H9 (cell line): Measurements from ENCODE around the gene CABLES1. TPM values are rescaled to one million over a fixed set of nuclear protein-coding genes. Genes with fewer than 3 reads are reported as not detected.
A peak's percentile ranks its signal among the peaks of the same experiment; 100 is the strongest.

Experiments used
- DNase-seq: peaks from one replicate; pipeline ENCODE4 v3.0.0-alpha.2; 2017
- H2AFZ ChIP-seq: one replicate; pipeline ENCODE4 v1.6.1; 2013; ENCODE audit warnings: mild to moderate bottlenecking, low read length, control low read depth, moderate library complexity
- H2AK5ac ChIP-seq: 2 replicates; pipeline ENCODE4 v1.6.1; 2013; ENCODE audit warnings: low read length, control low read depth, mixed read lengths; ENCODE audit not compliant: insufficient read length
- H2BK120ac ChIP-seq: one replicate; pipeline ENCODE4 v1.6.1; 2013; ENCODE audit warnings: low read depth, mild to moderate bottlenecking, low read length, control low read depth, inconsistent platforms; ENCODE audit not compliant: poor library complexity, severe bottlenecking
- H2BK12ac ChIP-seq: 2 replicates; pipeline ENCODE4 v1.6.1; 2013; ENCODE audit warnings: low read length, control low read depth, mixed read lengths, low read depth; ENCODE audit not compliant: insufficient read length
- H2BK15ac ChIP-seq: 2 replicates; pipeline ENCODE4 v1.6.1; 2013; ENCODE audit warnings: low read depth, low read length, control low read depth
- H2BK20ac ChIP-seq: one replicate; pipeline ENCODE4 v1.6.1; 2013; ENCODE audit warnings: low read depth, mild to moderate bottlenecking, low read length, control low read depth, inconsistent platforms; ENCODE audit not compliant: poor library complexity, severe bottlenecking
- H2BK5ac ChIP-seq: 2 replicates; pipeline ENCODE4 v1.6.1; 2013; ENCODE audit warnings: low read length, control low read depth, mixed read lengths; ENCODE audit not compliant: insufficient read length
- H3K14ac ChIP-seq: 2 replicates; pipeline ENCODE4 v1.6.1; 2013; ENCODE audit warnings: low read length, control low read depth; ENCODE audit not compliant: insufficient read depth
- H3K18ac ChIP-seq: 2 replicates; pipeline ENCODE4 v1.6.1; 2013; ENCODE audit warnings: low read depth, mild to moderate bottlenecking, mixed read lengths, low read length, control low read depth; ENCODE audit not compliant: insufficient read length
- H3K23ac ChIP-seq: 2 replicates; pipeline ENCODE4 v1.6.1; 2013; ENCODE audit warnings: low read length, control low read depth, mixed read lengths, low read depth; ENCODE audit not compliant: insufficient read length
- H3K23me2 ChIP-seq: 2 replicates; pipeline ENCODE4 v1.6.1; 2013; ENCODE audit warnings: low read depth, mild to moderate bottlenecking, mixed read lengths, low read length, control low read depth; ENCODE audit not compliant: insufficient read length, poor library complexity, severe bottlenecking
- H3K27ac ChIP-seq: 2 replicates; pipeline ENCODE4 v1.5.1; 2013; ENCODE audit warnings: low read length, control low read depth, mixed read lengths, low read depth; ENCODE audit not compliant: insufficient read length
- H3K27me3 ChIP-seq: 2 replicates; pipeline ENCODE4 v1.6.1; 2013; ENCODE audit warnings: low read length, control low read depth, inconsistent platforms; ENCODE audit not compliant: insufficient read depth
- H3K4ac ChIP-seq: 2 replicates; pipeline ENCODE4 v1.6.1; 2013; ENCODE audit warnings: low read depth, mild to moderate bottlenecking, control low read depth, inconsistent platforms, low read length, moderate library complexity
- H3K4me1 ChIP-seq: 2 replicates; pipeline ENCODE4 v1.6.1; 2013; ENCODE audit warnings: low read length, control low read depth, inconsistent platforms; ENCODE audit not compliant: insufficient read depth
- H3K4me2 ChIP-seq: 2 replicates; pipeline ENCODE4 v1.6.1; 2013; ENCODE audit warnings: low read length, control low read depth, mixed read lengths; ENCODE audit not compliant: insufficient read length, insufficient read depth
- H3K56ac ChIP-seq: 2 replicates; pipeline ENCODE4 v1.6.1; 2013; ENCODE audit warnings: low read depth, mild to moderate bottlenecking, mixed read lengths, low read length, control low read depth; ENCODE audit not compliant: insufficient read length
- H3K79me1 ChIP-seq: 2 replicates; pipeline ENCODE4 v1.6.1; 2013; ENCODE audit warnings: low read depth, mild to moderate bottlenecking, moderate library complexity, low read length, control low read depth, inconsistent platforms; ENCODE audit not compliant: insufficient read depth, poor library complexity, severe bottlenecking
- H3K79me2 ChIP-seq: 2 replicates; pipeline ENCODE4 v1.6.1; 2013; ENCODE audit warnings: low read length, control low read depth, inconsistent platforms; ENCODE audit not compliant: insufficient read depth
- H3K9ac ChIP-seq: 2 replicates; pipeline ENCODE4 v1.6.1; 2013; ENCODE audit warnings: low read length, control low read depth, mixed read lengths; ENCODE audit not compliant: insufficient read length; ENCODE audit errors: extremely low read depth
- H3K9me3 ChIP-seq: one replicate; pipeline ENCODE4 v1.6.1; 2013; ENCODE audit warnings: low read depth, low read length, inconsistent platforms; ENCODE audit not compliant: control insufficient read depth
- H3T11ph ChIP-seq: one replicate; pipeline ENCODE4 v1.6.1; 2013; ENCODE audit warnings: mild to moderate bottlenecking, low read length, control low read depth, inconsistent platforms
- H4K20me1 ChIP-seq: one replicate; pipeline ENCODE4 v1.6.1; 2013; ENCODE audit not compliant: control insufficient read depth, insufficient read length, insufficient read depth
- H4K5ac ChIP-seq: 2 replicates; pipeline ENCODE4 v1.6.1; 2013; ENCODE audit warnings: low read depth, mild to moderate bottlenecking, mixed read lengths, low read length, control low read depth; ENCODE audit not compliant: insufficient read length
- H4K8ac ChIP-seq: replicated peaks from 2 replicates; pipeline ENCODE4 v1.6.1; 2013; ENCODE audit warnings: low read length, control low read depth, mixed read lengths, low read depth; ENCODE audit not compliant: insufficient read length
- H4K91ac ChIP-seq: 2 replicates; pipeline ENCODE4 v1.6.1; 2013; ENCODE audit warnings: low read depth, mild to moderate bottlenecking, moderate library complexity, mixed read lengths, low read length, control low read depth; ENCODE audit not compliant: insufficient read length
- H3K27ac Mint-ChIP-seq, 3 experiments: 2 replicates in 2 of 3; 3 replicates in 1 of 3; pipeline ENCODE4 v1.8.0; 2020 to 2021; ENCODE audit warnings: mixed read lengths in 3 of 3, mild to moderate bottlenecking in 1 of 3, moderate library complexity in 1 of 3
- H3K27me3 Mint-ChIP-seq: 2 replicates; pipeline ENCODE4 v1.8.0; 2021; ENCODE audit warnings: low read depth, mild to moderate bottlenecking, moderate library complexity, mixed read lengths
- H3K36me3 Mint-ChIP-seq, 3 experiments: 2 replicates in 2 of 3; 3 replicates in 1 of 3; pipeline ENCODE4 v1.8.0; 2020 to 2021; ENCODE audit warnings: low read depth in 3 of 3, mixed read lengths in 3 of 3; ENCODE audit not compliant: insufficient read depth in 1 of 3
- H3K4me1 Mint-ChIP-seq, 2 experiments: 2 replicates each; pipeline ENCODE4 v1.8.0; 2020; ENCODE audit warnings: mixed read lengths in 2 of 2
- H3K4me3 Mint-ChIP-seq, 2 experiments: 2 replicates in 1 of 2; 3 replicates in 1 of 2; pipeline ENCODE4 v1.8.0; 2020 to 2021; ENCODE audit warnings: mild to moderate bottlenecking in 2 of 2, mixed read lengths in 2 of 2, moderate library complexity in 1 of 2
- H3K9me3 Mint-ChIP-seq, 2 experiments: 2 replicates in 1 of 2; 3 replicates in 1 of 2; pipeline ENCODE4 v1.8.0; 2020; ENCODE audit warnings: mild to moderate bottlenecking in 2 of 2, mixed read lengths in 2 of 2, moderate library complexity in 1 of 2
- WGBS: extraction: QIAGEN DNeasy Blood & Tissue Kit; methylation state at CpG from one replicate; pipeline ENCODE4 v1.1.7; 2013; ENCODE audit warnings: missing lambda C conversion rate, low lambda C conversion rate, mixed read lengths; ENCODE audit not compliant: insufficient read length; ENCODE audit errors: extremely low coverage; 5-methylcytosine and 5-hydroxymethylcytosine counted together
- total RNA-seq: library from RNA; stranded (reverse); gene quantifications from 2 replicates; pipeline ENCODE4 v1.2.1, GENCODE V29; 2021
- TF ChIP-seq, protein P1 (sequence below): fragments of 200-600 bp; sonication (generic); conservative IDR thresholded peaks from 3 replicates; pipeline ENCODE4 v1.8.0; 2021; ENCODE audit warnings: antibody characterized with exemption, mild to moderate bottlenecking

Gene CABLES1
- total RNA-seq, 1 experiment from 2014 or later = 27.1 TPM

DNA sequence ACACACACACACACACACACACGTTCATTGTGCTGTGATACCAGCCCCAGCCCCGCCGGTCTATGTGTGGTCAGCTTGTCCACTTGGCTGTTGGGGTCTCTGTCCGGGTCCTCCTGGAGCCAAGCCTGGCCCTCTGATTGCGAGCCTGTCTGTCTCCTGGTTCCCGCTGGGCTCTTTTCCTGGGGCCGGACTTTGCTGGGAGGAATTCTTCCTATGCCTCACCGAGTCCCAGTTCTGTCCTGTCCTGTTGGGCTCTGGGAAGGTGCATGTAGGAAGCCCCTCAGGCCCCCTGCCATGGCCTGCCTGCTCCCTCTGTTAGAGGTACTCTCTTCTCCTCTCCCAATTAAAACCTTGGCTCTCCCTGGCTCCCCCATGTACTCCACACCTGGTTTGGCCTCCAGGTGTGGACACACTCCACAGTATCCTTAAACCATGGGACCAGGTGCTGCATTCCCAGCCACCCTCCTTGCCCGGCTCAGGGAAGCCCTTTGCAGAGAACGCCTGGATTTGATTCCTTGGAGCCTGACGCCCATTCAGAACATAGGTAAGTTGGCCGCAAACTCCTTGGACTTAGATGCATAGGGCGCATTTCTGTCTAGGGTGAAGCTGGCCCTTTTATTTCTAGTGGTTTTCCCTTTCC lies 42.3 kb downstream of the CABLES1 start:
- Mint-ChIP-seq H3K27ac (peak overlapping the region; percentile 69 to 95 (median 90)), H3K27me3 (no peaks in the 10 kb centered on the region), H3K9me3 (no peaks in the 10 kb centered on the region), H3K4me1 (peaks cover 42 to 46% of the 10 kb centered on the region in 2 experiments), H3K36me3 (no peaks in the 10 kb centered on the region; a peak in 1 of 7 replicates), H3K4me3 (no peak overlapping the region)
- Histone ChIP-seq H3K4me1 (peaks cover 2% of the 10 kb centered on the region; the same call in 1 of the 2 replicates), H3K23ac (no peak overlapping the region), H4K91ac (no peak overlapping the region), H2AFZ (no peak overlapping the region), H4K20me1 (no peaks in the 10 kb centered on the region), H3K79me2 (peaks cover 3% of the 10 kb centered on the region; the same call in 1 of the 2 replicates), H3K27me3 (no peaks in the 10 kb centered on the region), H2BK20ac (no peak overlapping the region), H3K14ac (no peak overlapping the region; the same call in 1 of the 2 replicates), H3K9me3 (no peaks in the 10 kb centered on the region), H4K5ac (no peak overlapping the region), H4K8ac (no peak overlapping the region), H3K79me1 (peaks cover 5% of the 10 kb centered on the region), H3K4ac (no peak overlapping the region), H3K27ac (no peak overlapping the region), H3K4me2 (no peak overlapping the region), H3K18ac (peak overlapping the region; percentile 17), H2AK5ac (no peak overlapping the region), H2BK12ac (no peak overlapping the region), H2BK5ac (no peak overlapping the region), H2BK120ac (no peak overlapping the region), H3K56ac (no peak overlapping the region), H3K23me2 (no peaks in the 10 kb centered on the region), H2BK15ac (no peak overlapping the region), H3K9ac (no peak overlapping the region), H3T11ph (no peak overlapping the region)
- WGBS = no CpG with 5 or more reads among the region's 13 CpGs
- TF ChIP-seq, protein P1, sequence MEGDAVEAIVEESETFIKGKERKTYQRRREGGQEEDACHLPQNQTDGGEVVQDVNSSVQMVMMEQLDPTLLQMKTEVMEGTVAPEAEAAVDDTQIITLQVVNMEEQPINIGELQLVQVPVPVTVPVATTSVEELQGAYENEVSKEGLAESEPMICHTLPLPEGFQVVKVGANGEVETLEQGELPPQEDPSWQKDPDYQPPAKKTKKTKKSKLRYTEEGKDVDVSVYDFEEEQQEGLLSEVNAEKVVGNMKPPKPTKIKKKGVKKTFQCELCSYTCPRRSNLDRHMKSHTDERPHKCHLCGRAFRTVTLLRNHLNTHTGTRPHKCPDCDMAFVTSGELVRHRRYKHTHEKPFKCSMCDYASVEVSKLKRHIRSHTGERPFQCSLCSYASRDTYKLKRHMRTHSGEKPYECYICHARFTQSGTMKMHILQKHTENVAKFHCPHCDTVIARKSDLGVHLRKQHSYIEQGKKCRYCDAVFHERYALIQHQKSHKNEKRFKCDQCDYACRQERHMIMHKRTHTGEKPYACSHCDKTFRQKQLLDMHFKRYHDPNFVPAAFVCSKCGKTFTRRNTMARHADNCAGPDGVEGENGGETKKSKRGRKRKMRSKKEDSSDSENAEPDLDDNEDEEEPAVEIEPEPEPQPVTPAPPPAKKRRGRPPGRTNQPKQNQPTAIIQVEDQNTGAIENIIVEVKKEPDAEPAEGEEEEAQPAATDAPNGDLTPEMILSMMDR = no peak
- DNase-seq = no peak
